HFF-Myc (cell line): ENCODE measurements around the gene ADGRD1.
"Not testable (repeated sequence)": the region's sequence is repeated elsewhere in the genome, so short reads cannot be mapped to it uniquely, and the experiment has no call there.

ENCODE experiments used
- DNase-seq: peaks from one replicate; pipeline ENCODE4 v3.0.0-alpha.2; 2011; ENCODE audit warnings: low read depth; ENCODE audit errors: extremely low read depth
- H3K4me3 ChIP-seq: replicated peaks from 2 replicates; pipeline ENCODE4 v1.5.1; 2011; ENCODE audit warnings: low read depth, mild to moderate bottlenecking, control low read depth, low read length
- CTCF ChIP-seq: IDR thresholded peaks from 2 replicates; pipeline ENCODE4 v1.5.1; 2012; ENCODE audit warnings: mild to moderate bottlenecking, low read depth, low read length, control low read depth; ENCODE audit errors: missing control alignments

ADGRD1 gene

DNA sequence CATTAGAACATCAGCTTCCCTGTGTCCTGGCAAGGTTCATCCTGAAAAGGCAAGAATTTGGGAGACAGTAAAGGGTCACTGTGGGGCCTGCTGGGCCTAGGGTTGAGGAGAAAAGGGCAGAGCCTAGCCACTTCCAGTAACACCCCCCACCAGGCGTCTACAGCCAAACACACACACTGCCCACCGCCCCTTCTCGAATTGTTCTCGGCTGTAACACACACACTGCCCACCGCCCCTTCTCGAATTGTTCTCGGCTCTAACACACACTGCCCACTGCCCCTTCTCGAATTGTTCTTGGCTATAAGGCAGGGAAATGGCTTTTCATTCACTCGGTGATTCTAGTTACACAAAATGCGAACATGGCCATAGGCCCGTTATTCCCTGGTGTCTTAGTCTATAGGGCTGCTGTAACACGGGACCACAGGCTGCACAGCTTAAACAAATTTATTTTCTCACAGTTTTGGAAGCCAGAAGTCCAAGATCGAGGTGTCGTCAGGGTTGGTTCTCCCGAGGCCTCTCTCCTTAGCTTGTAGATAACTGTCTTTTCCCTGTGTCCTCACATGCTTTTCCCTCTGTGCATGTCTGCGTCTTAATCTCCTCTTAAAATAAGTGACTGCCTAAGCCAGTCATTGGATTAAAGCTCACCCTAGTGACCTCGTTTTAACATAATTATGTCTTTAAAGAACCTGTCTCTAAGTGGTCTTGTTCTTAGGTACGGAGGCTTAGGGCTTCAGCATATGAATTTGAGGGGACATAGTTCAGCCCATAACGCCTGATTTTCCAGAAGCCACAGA lies 171.0 kb downstream of the ADGRD1 start:
- no peak overlapping the region for H3K4me3 ChIP-seq
- TF ChIP-seq CTCF = no peak
- DNase-seq = no peak

- H3K4me3 ChIP-seq = no peak overlapping the region
- TF ChIP-seq CTCF = no peak
- no peak for DNase-seq
Measured at GRCh38 chr12:131126662-131127173, 173.0 kb downstream of the ADGRD1 start.

GRCh38 chr12:131128556-131128955 lies 174.8 kb downstream of the ADGRD1 start:
- no peak for TF ChIP-seq CTCF
- no peak for DNase-seq
- no peak overlapping the region for H3K4me3 ChIP-seq

- not testable (repeated sequence) for DNase-seq, H3K4me3 ChIP-seq
Measured at GRCh38 chr12:131128966-131129619, 175.4 kb downstream of the ADGRD1 start.

GRCh38 chr12:131129839-131130238 lies 176.1 kb downstream of the ADGRD1 start:
- no peak overlapping the region for H3K4me3 ChIP-seq
- no peak for TF ChIP-seq CTCF
- no peak for DNase-seq

GRCh38 chr12:131130311-131130911 lies 176.7 kb downstream of the ADGRD1 start:
- no peak for DNase-seq
- TF ChIP-seq CTCF = no peak
- H3K4me3 ChIP-seq = no peak overlapping the region
